NCI-H2227 treated with DMSO at 0.1 percent for 48 hours (cell line): ENCODE measurements around the gene KATNB1.
"Not testable (repeated sequence)": the region's sequence is repeated elsewhere in the genome, so short reads cannot be mapped to it uniquely, and the experiment has no call there.

Experiments
- DNase-seq: peaks from one replicate; lab custom pipeline; 2025; lab: John Stamatoyannopoulos, UW

The KATNB1 gene

DNA sequence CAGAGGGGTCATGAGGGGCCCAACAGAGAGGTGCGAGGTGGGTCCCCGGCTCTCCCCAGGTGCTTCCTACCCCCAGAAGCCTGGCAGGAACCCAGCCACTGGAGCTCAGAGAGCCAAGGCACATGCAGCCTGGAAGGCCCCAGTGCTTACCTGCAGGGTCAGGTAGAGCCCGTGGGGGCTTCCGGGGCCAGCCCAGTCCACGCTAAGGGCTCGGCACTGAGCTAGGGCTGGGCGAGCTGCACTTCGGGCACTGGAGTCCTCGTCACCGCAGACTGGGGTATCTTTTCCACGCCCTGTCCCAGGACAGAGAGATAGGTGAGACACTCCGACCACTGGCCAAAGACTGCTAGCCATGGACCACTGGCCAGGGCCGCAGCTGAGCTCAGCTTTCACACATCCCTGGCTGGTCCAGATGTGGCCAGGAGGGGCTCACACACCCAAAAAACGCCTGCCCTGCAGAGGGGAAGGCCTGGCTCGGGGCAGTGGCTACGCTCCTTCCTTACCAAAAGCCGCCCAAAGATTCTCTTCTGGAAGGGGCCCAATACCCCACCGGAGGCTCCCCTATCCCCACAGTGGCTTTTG is 59.4 kb downstream of the KATNB1 start:
- no peak for DNase-seq

DNA sequence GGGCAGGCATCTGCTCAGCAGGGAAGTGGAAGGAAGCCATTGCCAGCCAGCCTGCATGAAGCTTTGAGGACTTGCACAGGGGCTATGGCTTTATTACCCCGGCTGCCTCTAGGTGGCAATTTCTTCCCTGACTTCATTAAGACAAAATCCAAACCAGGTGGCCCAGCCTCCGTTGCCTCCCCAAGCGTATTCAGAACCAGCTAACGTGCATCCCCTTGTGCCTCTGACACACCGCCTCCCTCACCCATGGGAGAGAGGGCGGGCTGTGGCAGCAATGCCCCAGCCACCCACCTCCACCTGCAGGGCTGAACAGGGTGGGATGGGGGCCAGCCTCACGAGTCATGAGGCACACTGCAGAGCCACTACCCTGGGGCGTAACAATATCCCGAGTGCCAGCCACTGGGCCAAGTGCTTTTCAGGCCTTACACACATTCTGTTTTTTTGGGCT is 59.9 kb downstream of the KATNB1 start:
- peak; percentile 22 for DNase-seq

DNA sequence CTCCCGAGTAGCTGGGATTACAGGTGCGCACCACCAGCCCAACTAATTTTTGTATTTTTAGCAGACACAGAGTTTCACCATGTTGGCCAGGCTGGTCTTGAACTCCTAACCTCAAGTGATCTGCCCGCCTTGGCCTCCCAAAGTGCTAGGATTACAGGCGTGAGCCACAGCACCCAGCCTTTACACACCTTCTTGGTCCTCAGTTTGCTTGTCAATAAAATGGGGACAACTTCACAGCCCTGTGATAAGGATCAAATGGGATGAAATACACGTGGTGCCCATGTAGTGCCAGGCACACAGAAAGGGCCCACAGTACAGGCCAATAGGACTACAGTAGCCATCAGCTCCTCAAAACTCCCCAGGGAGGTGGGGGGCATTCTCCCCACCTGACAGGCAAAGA is 60.4 kb downstream of the KATNB1 start:
- not testable (repeated sequence) for DNase-seq

DNA sequence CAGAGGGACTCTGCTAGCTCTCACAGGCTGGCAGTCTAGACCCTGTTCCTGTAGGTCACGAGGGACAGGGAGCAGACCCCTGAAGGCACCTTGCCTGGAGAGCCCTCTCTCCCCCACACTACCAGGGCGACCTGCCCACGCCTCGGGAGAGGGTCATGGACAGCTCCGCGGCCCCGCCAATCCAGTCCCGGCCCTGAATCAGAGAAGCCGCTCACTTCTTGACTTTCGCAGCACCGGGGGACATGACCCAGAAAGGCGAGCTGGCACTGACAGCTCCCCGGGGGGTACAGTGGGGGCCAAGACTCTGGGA is 61.6 kb downstream of the KATNB1 start:
- DNase-seq, result no peak

DNA sequence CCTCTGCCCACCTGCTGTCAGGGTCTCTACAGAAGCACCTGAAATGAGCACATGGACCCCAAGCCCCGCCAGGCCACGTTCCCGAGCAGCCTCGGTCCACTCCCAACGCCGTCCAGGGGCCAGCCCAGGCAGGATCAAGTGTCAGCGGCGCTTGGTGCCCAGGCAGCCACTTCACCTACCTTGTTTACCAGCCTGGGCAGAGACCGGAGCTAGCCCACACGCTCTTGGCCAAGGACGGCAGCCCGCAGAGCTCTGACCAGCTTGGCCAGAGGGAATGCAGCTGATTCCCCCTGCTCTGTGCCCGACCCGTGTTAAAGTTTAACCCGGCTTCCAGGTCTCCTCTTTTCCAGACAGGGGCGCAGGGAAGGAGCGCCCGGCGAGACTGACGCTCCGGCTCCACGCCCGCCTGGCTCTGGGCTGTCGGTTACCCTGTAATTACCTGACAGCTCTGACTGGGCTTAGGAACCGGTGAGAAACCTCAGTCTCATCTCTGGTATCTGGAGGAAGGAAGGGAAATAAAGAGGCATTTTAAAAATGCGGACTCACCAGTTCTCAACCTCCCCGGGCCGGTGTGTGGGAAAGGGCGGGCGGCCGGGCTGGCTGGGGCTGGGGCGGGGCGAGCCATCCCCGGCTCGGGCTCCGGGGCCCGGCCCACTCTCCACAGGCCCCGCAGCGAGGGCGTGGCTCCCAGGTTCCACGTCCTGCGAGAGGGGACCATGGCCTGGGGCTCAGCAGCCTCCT is 62.1 kb downstream of the KATNB1 start:
- no peak for DNase-seq

DNA sequence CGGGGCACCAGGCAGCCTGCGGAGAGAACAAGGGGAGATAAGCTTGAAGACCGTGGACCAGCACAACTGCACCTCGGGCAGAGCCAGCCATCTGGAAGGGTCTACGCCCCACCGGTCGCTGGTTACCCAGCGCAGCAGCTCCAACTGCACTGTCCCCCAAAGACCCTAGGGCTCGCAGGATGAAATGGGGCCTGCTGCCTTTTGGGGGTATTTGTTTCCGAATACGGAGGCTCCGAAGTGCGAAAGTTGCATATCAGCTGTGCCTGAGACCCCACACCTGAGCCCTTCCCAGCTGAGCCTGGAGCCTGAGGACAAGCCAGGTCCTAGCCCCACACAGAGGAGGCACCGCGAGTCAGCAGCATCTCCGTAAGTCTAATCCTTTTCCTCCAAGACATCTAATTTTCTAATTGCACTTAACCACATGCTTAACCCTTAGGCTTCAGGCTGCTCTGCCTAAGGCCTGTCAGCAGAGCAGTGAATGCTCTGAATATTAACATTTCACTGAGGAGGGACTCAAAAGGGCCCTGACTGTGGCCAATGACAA is 62.8 kb downstream of the KATNB1 start:
- DNase-seq, result peak; percentile 12

DNA sequence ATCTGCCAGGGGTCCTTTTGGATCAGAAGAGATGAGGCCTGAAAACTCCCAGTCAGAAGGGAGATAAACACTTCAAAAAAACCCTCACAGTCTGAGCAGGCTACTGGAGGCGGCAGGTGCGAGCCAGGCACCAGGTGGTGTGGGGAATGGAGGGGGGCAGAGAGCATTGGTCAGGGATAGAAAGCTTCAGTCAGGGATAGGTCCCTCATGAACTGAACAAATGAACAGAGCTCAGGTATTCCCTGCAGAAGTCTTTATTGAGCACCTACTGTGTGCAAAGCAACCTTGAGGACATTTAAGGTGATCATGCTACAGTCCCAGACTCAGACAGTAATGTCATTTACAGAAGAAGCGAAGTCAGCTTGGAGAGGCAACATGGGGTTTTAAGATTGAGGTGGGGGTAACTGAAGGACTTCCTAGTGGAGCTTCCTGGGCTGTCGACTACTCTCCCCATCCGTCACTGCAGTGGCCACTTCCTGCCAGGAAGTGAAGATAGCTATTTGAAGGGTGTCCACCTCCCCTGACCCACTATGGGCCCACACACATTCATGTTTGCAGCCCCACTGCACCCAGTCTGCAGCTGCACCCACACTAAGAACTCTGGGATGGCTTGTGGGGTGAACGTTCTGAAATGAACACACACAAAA is 63.5 kb downstream of the KATNB1 start:
- DNase-seq, result no peak

DNA sequence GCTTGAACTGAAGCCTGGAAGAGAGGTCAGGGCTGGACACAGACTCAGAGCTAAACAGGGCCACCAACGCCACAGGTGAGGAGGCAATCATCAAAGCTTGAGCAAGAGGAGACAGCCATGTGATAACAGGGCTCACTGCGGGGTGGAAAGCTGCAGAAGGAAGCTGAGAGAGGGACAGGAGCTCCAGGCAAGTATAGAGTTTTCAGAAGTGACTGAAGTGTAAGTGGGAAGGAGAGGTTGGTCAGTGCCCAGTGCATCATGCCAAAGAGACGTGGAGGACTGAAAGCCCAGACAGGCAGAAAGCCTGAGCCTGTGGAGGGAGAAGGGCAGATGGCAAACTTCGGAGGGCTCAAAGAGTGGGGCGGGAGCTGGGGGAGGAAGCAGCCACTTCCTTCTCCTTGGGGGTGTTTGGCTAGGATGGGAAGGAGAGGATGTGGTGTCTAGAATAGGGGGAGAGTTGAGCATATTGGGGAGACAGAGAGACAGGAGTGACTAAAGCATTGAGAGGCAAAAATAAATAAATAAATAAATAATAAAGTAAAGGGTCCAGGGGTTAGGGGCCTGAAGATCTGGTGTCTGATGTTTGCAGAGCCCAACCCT is 64.1 kb downstream of the KATNB1 start:
- DNase-seq, result no peak

DNA sequence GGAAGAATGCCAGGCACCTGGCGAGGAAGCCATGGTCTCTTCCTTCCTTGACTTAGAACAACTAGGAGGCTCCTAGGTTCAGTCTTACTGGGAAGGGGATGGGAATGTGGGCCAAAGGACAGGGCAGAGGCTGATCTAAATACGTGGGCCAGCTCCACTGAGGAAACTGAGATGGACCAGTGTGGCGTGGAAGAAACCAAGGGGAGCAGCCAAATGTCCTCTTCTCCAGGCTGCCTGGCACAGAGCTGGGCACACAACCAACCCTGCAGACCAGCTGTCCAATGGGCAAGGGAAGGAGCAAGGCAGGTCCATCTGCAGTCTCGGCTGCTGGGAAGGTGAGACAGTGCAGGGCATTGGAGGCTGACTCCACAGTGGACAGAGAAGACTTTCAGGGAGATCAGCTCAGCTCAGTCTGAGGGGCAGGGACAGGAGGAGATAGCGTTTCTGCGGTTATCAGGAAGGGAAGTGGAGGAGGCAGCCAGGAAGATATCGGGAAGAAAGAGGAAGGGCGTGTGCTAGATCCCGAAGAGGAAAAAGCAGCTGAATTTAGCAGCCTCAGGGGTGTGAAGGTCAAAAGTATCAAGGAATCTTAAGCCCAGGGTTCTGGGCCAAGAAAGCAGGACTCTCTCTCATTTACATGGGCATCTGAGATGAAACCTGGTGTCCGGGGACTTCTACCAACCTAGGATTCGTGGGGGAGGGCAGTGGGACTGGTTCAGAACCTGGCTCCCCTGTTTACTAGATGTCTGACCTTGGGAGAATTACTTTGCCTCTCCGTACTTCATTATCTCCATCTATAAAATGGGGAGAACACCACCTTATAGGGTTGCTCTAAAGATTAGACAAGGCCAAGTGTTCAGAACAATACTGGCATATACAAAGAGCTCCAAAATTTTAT is 64.9 kb downstream of the KATNB1 start:
- no peak for DNase-seq

DNA sequence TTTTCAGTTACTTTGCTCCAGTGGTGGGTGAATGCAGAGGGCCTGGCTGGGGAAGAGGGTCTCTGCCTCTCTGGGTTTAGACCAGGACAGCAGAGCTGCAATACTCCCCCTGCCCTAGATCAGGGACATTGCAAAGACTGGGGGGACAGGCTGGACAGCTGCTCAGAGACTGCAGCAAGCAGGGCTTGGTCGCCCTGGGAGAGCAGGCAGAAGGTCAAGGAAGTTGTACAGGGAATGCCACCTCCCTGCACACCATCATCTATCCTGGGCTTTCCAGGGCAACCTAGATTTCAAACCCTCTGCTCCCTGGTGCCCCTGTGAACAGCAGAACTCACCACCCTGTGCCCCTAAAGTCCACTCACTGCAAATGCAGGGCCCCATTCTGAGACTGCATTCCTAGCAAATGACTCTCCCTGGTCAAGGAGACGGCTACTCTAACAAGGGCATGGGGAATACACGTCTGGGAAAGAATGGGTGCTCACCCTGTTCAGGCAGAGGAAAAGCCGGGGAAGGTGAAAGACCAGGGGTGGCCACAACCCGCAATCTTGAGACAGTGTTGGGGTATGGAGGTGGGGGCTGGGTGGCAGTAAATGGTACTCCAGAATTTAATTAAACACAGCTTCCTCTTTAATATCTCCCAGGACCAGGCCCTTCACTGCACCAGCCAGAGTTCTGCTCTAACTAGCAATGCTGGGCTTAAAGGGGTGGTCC is 65.7 kb downstream of the KATNB1 start:
- no peak for DNase-seq

DNA sequence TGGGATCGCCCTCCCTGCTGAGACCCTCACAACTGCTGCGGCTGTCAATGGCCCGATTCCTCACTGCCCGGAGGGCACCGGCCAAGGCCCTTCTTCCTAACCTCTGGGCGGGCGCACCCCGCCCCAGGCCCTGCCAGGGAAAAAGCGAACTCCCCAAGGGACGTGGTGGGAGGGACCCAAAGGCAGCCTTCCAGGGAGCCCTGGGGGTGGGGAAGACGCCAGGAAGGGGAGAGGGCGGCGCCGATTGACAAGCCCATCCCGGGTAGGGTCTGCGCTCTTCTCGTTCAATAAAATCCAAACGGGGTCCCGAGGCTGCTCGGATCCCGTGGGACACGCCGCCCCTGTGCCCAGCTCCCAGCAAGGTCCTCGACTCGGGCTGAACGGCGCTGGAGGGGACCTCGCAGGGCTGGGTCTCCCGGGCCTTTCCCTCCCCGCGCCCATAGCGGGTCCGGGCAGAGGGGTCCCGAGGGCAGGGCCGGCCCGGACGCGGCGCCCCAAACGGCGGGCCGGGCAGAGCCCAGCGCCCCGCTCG is 66.3 kb downstream of the KATNB1 start:
- DNase-seq, result no peak

DNA sequence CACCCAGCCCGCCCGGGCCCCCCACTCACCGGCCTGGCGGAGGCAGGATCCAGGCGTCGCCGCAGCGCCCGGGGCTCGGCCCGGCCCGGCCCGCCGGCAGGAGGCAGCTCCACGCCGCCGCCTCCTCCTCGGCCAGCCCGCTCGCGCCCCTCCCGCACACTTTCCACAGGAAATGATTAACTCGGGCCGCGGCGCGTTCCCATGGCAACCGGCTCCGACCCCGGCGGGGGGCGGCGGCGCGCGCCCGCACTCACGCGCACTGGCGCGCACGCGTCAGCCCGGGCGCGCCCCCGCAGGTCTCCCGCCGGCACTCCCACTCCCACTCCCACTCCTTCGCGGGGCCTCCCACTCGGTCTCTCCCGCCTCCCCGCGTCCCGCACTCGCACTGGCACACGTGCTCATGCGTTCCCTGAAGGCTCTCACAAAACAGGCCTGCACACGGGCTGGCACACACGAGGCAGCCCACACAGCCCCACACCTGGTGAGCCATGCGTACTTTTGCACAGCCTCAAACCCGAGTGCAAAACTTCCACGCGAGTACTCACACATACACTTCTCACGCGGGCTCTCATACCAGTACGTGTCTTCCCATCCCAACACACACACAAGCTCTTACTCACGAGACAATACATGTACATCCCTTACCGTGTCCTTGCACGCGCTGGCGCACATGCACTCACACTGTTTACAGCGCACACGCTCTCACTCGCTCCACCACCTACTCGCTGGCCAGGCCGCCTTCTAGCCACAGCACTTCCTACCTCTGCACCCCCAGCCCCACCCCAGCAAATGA is 67.0 kb downstream of the KATNB1 start, which contains the start of gene KIFC3:
Gene KIFC3, minus strand, starts transcription at position 151 of the 793 bp plus-strand sequence. CDS start 4,248 bp downstream, outside the sequence.
- peak; percentile 28 for DNase-seq

DNA sequence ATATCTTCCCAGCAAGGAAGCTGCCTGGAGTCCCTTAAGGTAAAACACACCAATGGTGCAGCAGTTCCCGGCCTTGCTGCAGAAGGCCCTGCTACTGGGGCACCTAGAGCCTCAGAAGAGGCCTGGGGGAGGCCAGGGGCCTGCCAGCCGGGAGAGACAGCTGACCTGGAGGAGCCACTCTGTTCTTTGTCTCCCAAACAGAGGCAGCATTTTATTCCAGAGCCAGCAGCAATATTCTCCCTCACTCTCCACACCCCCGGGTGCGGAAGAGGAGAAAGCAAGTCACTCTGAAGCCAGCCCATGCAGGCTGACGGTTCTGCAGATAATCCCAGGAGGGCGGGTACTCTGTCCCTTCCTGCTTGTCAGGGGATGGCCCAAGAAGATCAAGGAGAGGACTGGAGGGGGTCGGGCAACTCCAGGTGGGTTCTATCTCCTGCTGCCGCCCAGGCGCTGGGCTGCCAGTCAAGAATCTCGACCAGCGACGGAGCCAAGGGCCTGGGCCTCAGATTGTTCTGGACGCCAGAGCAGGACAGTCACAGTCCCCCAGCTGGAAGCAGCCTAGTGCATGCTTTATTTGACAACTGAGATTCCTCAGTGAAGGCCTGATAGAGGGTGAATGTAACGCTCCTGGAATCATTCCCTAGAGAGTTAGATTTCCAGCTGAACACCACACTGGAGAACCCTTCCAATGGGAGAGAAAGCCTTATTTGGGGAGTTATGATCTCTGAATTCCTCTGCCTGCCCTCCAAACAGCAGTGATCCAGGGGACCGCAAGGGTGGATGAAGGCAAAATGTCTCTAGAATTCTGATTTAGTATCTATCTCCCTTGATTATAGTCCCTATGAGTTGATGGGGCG is 67.8 kb downstream of the KATNB1 start:
- no peak for DNase-seq

DNA sequence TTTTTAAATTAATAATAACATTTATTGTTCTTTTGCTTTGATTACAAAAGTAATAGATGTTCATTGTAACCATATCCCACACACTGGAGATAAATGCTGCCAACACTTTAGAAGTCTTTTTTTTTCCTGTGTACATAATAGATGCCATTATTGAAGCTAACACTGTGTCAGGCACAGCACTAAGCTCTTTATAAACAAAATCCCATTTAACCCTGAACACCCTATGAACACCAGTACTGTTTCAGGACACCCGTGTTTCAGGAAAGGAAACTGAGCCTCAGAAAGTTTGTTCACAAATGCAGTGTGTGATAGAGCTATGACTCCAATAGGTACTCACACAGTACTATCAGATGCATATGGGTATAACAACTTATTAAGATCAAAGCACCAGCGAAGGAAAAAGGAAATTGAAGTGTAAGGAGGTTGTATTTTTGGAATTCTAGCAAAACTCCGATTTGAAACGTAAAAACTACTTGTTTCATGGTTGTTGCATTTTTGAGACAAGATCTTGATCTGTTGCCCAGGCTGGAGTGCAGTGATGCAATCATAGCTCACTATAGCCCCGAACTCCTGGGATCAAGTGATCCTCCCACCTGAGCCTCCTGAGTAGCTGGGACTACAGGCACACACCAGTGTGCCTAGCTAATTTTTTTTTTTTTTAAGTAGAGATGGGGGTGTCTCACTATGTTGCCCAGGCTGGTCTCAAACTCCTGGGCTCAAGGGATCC is 68.7 kb downstream of the KATNB1 start:
- no peak for DNase-seq

DNA sequence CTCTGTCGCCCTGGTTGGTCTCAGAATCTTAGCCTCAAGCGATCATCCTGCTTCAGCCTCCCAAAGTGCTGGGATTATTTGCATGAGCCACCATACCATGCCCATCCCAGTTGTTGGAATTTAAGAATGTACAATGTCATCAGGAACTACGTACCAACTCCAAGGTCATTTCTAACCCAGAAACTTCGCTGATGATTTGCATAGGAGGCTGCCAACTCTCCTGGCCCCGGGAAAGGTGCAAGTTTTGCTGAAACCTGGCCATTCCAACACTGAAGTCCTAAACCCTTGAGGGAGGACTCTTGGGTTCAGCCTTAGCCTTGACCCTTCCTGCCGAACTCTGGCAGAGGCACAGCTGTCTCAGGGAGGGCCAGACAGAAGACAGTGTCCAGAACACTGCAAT is 69.6 kb downstream of the KATNB1 start:
- DNase-seq, result no peak
